Measurements from ENCODE around the gene LRRC56. TPM values are rescaled to one million over a fixed set of nuclear protein-coding genes. Genes with fewer than 3 reads are reported as not detected.

The LRRC56 gene
- total and polyA plus RNA-seq, 2 donors (not counting 1 experiment from before 2014, with no cell fraction given): 11.8 to 15.8 TPM

DNA sequence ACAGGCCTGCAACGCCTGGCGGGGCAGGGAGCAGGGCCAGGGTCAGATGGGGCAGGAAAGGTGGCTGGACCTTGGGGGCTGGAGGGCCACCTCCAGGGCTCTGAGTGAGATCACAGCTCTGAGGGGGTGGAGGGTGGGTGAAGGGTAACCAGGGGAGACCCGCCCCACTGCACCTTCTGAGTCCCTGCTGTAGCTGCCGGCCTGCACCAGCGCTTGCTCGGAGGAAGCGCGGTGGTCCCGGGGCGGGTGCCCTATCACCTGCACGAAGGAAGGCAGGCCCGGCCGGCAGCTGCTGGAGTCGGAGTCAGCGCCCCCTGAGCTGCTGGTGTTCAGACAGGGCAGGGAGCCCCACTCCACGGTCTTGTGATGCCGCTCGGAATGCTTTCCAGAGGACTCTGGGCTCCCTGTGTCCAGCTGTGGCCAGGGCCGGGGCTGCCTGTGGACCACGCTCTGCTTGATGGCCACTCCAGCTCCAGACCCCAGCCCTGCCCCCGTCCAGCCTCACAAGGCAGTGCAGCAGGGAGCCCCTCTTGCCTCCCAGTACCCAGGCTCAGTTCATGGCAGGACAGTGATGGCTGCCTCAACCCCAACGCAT is 19.4 kb downstream of the LRRC56 start:
- H2AFZ ChIP-seq (ENCODE audit: insufficient read depth, low read depth, low read length, poor library complexity, severe bottlenecking): no peak overlapping the region
- Mint-ChIP-seq H3K4me3 (peak overlapping the region; percentile 64), H3K27me3 (no peaks in the 10 kb centered on the region), H3K9me3 (ENCODE audit: insufficient read depth) (no peaks in the 10 kb centered on the region), H3K27ac (peak overlapping the region; percentile 32), H3K4me1 (peaks cover 23% of the 10 kb centered on the region)
- ATAC-seq (ENCODE audit: low read depth): no peak
- POLR2A ChIA-PET: interaction anchor here (0.6 to 2.4 kb wide), 3 partner anchors 19 to 1076 kb away, joined by 3 to 18 read pairs (median 3); partner anchors contain the start of gene PHRF1
- WGBS (ENCODE audit: insufficient coverage): 73% methylated on average over 22 of the region's 22 CpGs
- intact Hi-C loops (cut with micrococcal nuclease): no loop called here
- H3K9me3 ChIP-seq (ENCODE audit: control extremely low read depth in 1 of 3, control insufficient read depth in 2 of 3, insufficient read depth in 1 of 3, low read length in 2 of 3): no peaks in the 10 kb centered on the region
- CTCF ChIA-PET: interaction anchor here (1.7 to 5.1 kb wide), 3 partner anchors 20 to 170 kb away, joined by 6 to 52 read pairs (median 32); no protein-coding TSS in a partner anchor
- peaks cover 0 to 10% (median 3%) of the 10 kb centered on the region in 4 experiments for H3K27me3 ChIP-seq (replicated peaks in 1 of 4; ENCODE audit: control extremely low read depth in 1 of 4, control insufficient read depth in 3 of 4, insufficient read depth in 4 of 4, low read length in 3 of 4)
- H3K4me2 ChIP-seq (replicated peaks; ENCODE audit: low read depth, low read length, poor library complexity, severe bottlenecking): peak overlapping the region; percentile 96
- TF ChIP-seq, protein P1, sequence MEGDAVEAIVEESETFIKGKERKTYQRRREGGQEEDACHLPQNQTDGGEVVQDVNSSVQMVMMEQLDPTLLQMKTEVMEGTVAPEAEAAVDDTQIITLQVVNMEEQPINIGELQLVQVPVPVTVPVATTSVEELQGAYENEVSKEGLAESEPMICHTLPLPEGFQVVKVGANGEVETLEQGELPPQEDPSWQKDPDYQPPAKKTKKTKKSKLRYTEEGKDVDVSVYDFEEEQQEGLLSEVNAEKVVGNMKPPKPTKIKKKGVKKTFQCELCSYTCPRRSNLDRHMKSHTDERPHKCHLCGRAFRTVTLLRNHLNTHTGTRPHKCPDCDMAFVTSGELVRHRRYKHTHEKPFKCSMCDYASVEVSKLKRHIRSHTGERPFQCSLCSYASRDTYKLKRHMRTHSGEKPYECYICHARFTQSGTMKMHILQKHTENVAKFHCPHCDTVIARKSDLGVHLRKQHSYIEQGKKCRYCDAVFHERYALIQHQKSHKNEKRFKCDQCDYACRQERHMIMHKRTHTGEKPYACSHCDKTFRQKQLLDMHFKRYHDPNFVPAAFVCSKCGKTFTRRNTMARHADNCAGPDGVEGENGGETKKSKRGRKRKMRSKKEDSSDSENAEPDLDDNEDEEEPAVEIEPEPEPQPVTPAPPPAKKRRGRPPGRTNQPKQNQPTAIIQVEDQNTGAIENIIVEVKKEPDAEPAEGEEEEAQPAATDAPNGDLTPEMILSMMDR (IDR thresholded peaks at IDR 0.05): no peak
- no peak for TF ChIP-seq EZH2 (IDR thresholded peaks at IDR 0.05; ENCODE audit: borderline replicate concordance, insufficient read depth, low read depth, low read length, poor library complexity, severe bottlenecking)
- no peak overlapping the region for H3K4me3 ChIP-seq (ENCODE audit: control extremely low read depth in 1 of 5, extremely low read depth in 1 of 5, insufficient read depth in 1 of 5, low read depth in 2 of 5, low read length in 4 of 5)
- H3K4me1 ChIP-seq (ENCODE audit: control insufficient read depth in 2 of 2, insufficient read depth in 2 of 2, low read length in 2 of 2): peaks cover 22 to 34% of the 10 kb centered on the region in 2 donors
- no peak overlapping the region for H3K9ac ChIP-seq (ENCODE audit: low read length)
- no peaks in the 10 kb centered on the region for H3K36me3 ChIP-seq (replicated peaks in 1 of 2; ENCODE audit: control extremely low read depth in 1 of 2, control insufficient read depth in 1 of 2, extremely low read depth in 1 of 2, insufficient read depth in 2 of 2, low read length in 1 of 2)
- H3K27ac ChIP-seq (ENCODE audit: low read length in 2 of 2): no peak overlapping the region
- peaks cover 6% of the 10 kb centered on the region for H3K79me2 ChIP-seq (ENCODE audit: control insufficient read depth, insufficient read depth, low read length)
- peaks cover 18% of the 10 kb centered on the region for H4K20me1 ChIP-seq (ENCODE audit: control insufficient read depth, insufficient read depth, low read length, poor library complexity, severe bottlenecking)
- peak; percentile 39 for DNase-seq

Measured in B cell (primary cell).